ENCODE data around the gene SLC11A2.

DNA sequence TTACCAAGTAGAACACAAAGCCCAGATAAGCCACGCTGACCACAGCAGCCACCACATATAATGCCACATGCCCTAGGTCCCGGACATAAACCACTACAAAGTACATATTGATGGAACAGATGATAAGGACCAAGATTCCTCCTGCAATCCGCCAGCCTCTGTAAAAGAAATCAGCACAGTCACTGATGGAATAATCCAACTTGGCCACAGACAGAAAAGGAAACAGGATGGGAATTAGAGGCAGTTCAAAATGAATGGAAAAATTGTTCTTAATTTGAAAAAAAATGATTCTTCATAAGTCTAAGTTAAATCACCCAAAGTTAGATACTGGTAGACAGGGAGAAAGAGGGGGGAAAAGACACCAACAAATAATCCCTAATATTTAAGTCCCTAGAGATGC, 35.4 kb downstream of the SLC11A2 start:
- TF ChIP-seq, protein P1, sequence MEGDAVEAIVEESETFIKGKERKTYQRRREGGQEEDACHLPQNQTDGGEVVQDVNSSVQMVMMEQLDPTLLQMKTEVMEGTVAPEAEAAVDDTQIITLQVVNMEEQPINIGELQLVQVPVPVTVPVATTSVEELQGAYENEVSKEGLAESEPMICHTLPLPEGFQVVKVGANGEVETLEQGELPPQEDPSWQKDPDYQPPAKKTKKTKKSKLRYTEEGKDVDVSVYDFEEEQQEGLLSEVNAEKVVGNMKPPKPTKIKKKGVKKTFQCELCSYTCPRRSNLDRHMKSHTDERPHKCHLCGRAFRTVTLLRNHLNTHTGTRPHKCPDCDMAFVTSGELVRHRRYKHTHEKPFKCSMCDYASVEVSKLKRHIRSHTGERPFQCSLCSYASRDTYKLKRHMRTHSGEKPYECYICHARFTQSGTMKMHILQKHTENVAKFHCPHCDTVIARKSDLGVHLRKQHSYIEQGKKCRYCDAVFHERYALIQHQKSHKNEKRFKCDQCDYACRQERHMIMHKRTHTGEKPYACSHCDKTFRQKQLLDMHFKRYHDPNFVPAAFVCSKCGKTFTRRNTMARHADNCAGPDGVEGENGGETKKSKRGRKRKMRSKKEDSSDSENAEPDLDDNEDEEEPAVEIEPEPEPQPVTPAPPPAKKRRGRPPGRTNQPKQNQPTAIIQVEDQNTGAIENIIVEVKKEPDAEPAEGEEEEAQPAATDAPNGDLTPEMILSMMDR (conservative IDR thresholded peaks at IDR 0.05; ENCODE audit: low read depth in 2 of 2) = no peak
- TF ChIP-seq, protein P2, sequence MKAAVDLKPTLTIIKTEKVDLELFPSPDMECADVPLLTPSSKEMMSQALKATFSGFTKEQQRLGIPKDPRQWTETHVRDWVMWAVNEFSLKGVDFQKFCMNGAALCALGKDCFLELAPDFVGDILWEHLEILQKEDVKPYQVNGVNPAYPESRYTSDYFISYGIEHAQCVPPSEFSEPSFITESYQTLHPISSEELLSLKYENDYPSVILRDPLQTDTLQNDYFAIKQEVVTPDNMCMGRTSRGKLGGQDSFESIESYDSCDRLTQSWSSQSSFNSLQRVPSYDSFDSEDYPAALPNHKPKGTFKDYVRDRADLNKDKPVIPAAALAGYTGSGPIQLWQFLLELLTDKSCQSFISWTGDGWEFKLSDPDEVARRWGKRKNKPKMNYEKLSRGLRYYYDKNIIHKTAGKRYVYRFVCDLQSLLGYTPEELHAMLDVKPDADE (IDR thresholded peaks at IDR 0.05) = no peak
- no peak for TF ChIP-seq POLR2AphosphoS5 (IDR thresholded peaks at IDR 0.05; ENCODE audit: low read depth)

All from GM23338 (cell line).